HepG2 (cell line): ENCODE data around the gene SLBP. TPM values are rescaled to one million over a fixed set of nuclear protein-coding genes. Genes with fewer than 3 reads are reported as not detected.

Experiments used
- ATAC-seq: fragments of 200-7000 bp; cut with Tn5 transposase; 3 replicates; pipeline ENCODE4 v1.9.1; 2020; ENCODE audit warnings: mild to moderate bottlenecking, moderate library complexity
- BruUV-seq: library from RNA; stranded (reverse); fragments of 400-500 nt; replicated peaks from 2 replicates; lab custom pipeline; 2021; lab: Mats Ljungman, UMichigan
- CTCF ChIA-PET: fragments of 300-600 bp; formaldehyde crosslinking; extraction: SDS; loops from one replicate; lab custom pipeline; 2021; ENCODE audit warnings: low total read pairs, inconsistent platforms, low intra/inter-chr PET ratio; lab: Yijun Ruan, JAX
- POLR2A ChIA-PET: fragments of 350-600 bp; sonication (Branson Sonifier 250); formaldehyde crosslinking; loops from one replicate; lab custom pipeline; 2020; ENCODE audit warnings: antibody characterized with exemption, inconsistent platforms; lab: Yijun Ruan, JAX
- DNase-seq: peaks from one replicate; pipeline ENCODE4 v3.0.0-alpha.2; 2015; ENCODE audit warnings: low spot score
- FAIRE-seq: peaks from 3 replicates; lab custom pipeline; 2011; peaks lifted over from hg19 to GRCh38; lab: Jason Lieb, UNC
- H2AFZ ChIP-seq: one replicate; pipeline ENCODE4 v1.6.1; 2011; ENCODE audit warnings: low read length, inconsistent platforms
- H3K27ac ChIP-seq: fragments of 300-600 bp; 3 replicates; pipeline ENCODE4 v1.8.0; 2011; ENCODE audit warnings: mixed run types, mild to moderate bottlenecking, mixed read lengths, low read length, inconsistent platforms; ENCODE audit not compliant: insufficient read depth; ENCODE audit errors: extremely low read length
- H3K27me3 ChIP-seq, 2 experiments: fragments of 200-600 bp in 1 of 2; 2 replicates in 1 of 2; 3 replicates in 1 of 2; pipeline versions ENCODE4 v1.6.0 to v1.8.0; 2011; ENCODE audit warnings: low read length in 2 of 2, mild to moderate bottlenecking in 2 of 2, moderate library complexity in 2 of 2, inconsistent platforms in 1 of 2; ENCODE audit not compliant: insufficient read depth in 2 of 2, control insufficient read depth in 1 of 2
- H3K36me3 ChIP-seq, 2 experiments: fragments of 200-600 bp in 1 of 2; replicated peaks in 1 of 2; 2 replicates in 1 of 2; 3 replicates in 1 of 2; pipeline versions ENCODE4 v1.5.1 to v1.8.0; 2011; ENCODE audit warnings: low read length in 2 of 2, inconsistent platforms in 1 of 2; ENCODE audit not compliant: insufficient read depth in 2 of 2, control insufficient read depth in 1 of 2
- H3K4me1 ChIP-seq: 2 replicates; pipeline ENCODE4 v1.5.1; 2012; ENCODE audit warnings: low read length, inconsistent platforms; ENCODE audit not compliant: insufficient read depth
- H3K4me2 ChIP-seq: 2 replicates; pipeline ENCODE4 v1.6.0; 2011; ENCODE audit warnings: low read depth, low read length, inconsistent platforms
- H3K4me3 ChIP-seq, 3 experiments: fragments of 200-600 bp in 1 of 3; sonication (generic), shearing (Covaris generic) in 1 of 3; replicated peaks in 1 of 3; 2 replicates each; pipeline ENCODE4 v1.5.1; 2011 to 2016; ENCODE audit warnings: low read length in 3 of 3, inconsistent platforms in 2 of 3, low read depth in 2 of 3, mild to moderate bottlenecking in 2 of 3, control low read depth in 1 of 3, mixed read lengths in 1 of 3; ENCODE audit not compliant: insufficient read depth in 1 of 3
- H3K79me2 ChIP-seq: one replicate; pipeline ENCODE4 v1.6.1; 2011; ENCODE audit warnings: low read length, inconsistent platforms; ENCODE audit not compliant: insufficient read depth
- H3K9ac ChIP-seq: 2 replicates; pipeline ENCODE4 v1.6.0; 2011; ENCODE audit warnings: mild to moderate bottlenecking, low read depth, low read length, inconsistent platforms; ENCODE audit not compliant: insufficient read depth
- H3K9me3 ChIP-seq: 2 replicates; pipeline ENCODE4 v1.5.1; 2012; ENCODE audit warnings: mild to moderate bottlenecking, low read length
- H4K20me1 ChIP-seq: 2 replicates; pipeline ENCODE4 v1.6.0; 2011; ENCODE audit warnings: inconsistent platforms, mild to moderate bottlenecking, low read length, moderate library complexity; ENCODE audit not compliant: insufficient read depth
- CEBPB ChIP-seq: IDR thresholded peaks from 2 replicates; pipeline ENCODE4 v1.6.1; 2011; ENCODE audit warnings: low read depth, low read length, improper control_type of control experiment, borderline replicate concordance
- E2F2 ChIP-seq: sonication (generic); formaldehyde crosslinking; IDR thresholded peaks from 2 replicates; pipeline ENCODE4 v1.4.0; 2020; ENCODE audit warnings: missing genetic modification reagents, borderline replicate concordance
- HOXD1 ChIP-seq: sonication (generic); formaldehyde crosslinking; IDR thresholded peaks from 2 replicates; pipeline ENCODE4 v1.5.0; 2020; ENCODE audit warnings: missing genetic modification reagents
- MED13 ChIP-seq: sonication (generic); formaldehyde crosslinking; IDR thresholded peaks from 2 replicates; pipeline ENCODE4 v1.5.0; 2020; ENCODE audit warnings: missing genetic modification reagents
- SAP130 ChIP-seq: IDR thresholded peaks from 2 replicates; pipeline ENCODE4 v1.6.1; 2016; ENCODE audit warnings: low read depth
- SOX6 ChIP-seq, 2 experiments: fragments of 450-650 bp in 1 of 2; sonication (generic) in 1 of 2; formaldehyde crosslinking in 1 of 2; IDR thresholded peaks; 2 replicates each; pipeline versions ENCODE4 v1.4.0 to v1.6.1; 2017 to 2020; ENCODE audit warnings: antibody characterized with exemption in 1 of 2, mild to moderate bottlenecking in 1 of 2, missing genetic modification reagents in 1 of 2
- TBX3 ChIP-seq: fragments of 450-650 bp; IDR thresholded peaks from 2 replicates; pipeline ENCODE4 v1.6.1; 2017; ENCODE audit warnings: antibody characterized with exemption, mild to moderate bottlenecking, inconsistent platforms, borderline replicate concordance
- YY1 ChIP-seq: IDR thresholded peaks from 2 replicates; pipeline ENCODE4 v1.6.1; 2011; ENCODE audit warnings: low read length, low read depth, moderate library complexity, mild to moderate bottlenecking; ENCODE audit not compliant: insufficient read depth, insufficient replicate concordance
- ZKSCAN1 ChIP-seq: fragments of 150-350 bp; IDR thresholded peaks from 2 replicates; pipeline ENCODE4 v1.6.1; 2014; ENCODE audit warnings: low read length
- ZNF326 ChIP-seq: sonication (generic); formaldehyde crosslinking; IDR thresholded peaks from 2 replicates; pipeline ENCODE4 v1.4.0; 2020; ENCODE audit warnings: missing genetic modification reagents, borderline replicate concordance
- ZNF350 ChIP-seq: sonication (generic); formaldehyde crosslinking; IDR thresholded peaks from 2 replicates; pipeline ENCODE4 v1.4.0; 2020; ENCODE audit warnings: mild to moderate bottlenecking, low read depth, missing genetic modification reagents, borderline replicate concordance
- ZNF367 ChIP-seq: sonication (generic); formaldehyde crosslinking; IDR thresholded peaks from 2 replicates; pipeline ENCODE4 v1.4.0; 2020; ENCODE audit warnings: missing genetic modification reagents, borderline replicate concordance
- ZNF446 ChIP-seq: sonication (generic); formaldehyde crosslinking; IDR thresholded peaks from 2 replicates; pipeline ENCODE4 v1.5.0; 2020; ENCODE audit warnings: mild to moderate bottlenecking, missing genetic modification reagents
- ZNF460 ChIP-seq: sonication (generic); formaldehyde crosslinking; IDR thresholded peaks from 2 replicates; pipeline ENCODE4 v1.5.1; 2020; ENCODE audit warnings: missing genetic modification reagents, mild to moderate bottlenecking, borderline replicate concordance
- WGBS: methylation state at CpG from one replicate; pipeline ENCODE4 v1.1.6; 2017; ENCODE audit warnings: low lambda C conversion rate; 5-methylcytosine and 5-hydroxymethylcytosine counted together
- in situ Hi-C: cut with HindIII; loops from 2 replicates; pipeline ENCODE4 v1.10.0; 2017; ENCODE audit warnings: low pct_unique_long_range_greater_than_20kb; ENCODE audit not compliant: extremely low pct_ligation_motif_present
- intact Hi-C: fragments of 100-400 bp; cut with micrococcal nuclease; formaldehyde crosslinking; loops from one replicate; pipeline ENCODE4 v1.10.0; 2022; ENCODE audit not compliant: unreplicated experiment
- polyA plus RNA-seq, 8 experiments: library from polyadenylated mRNA; depleted of rRNA in 3 of 8; stranded (reverse) in 7 of 8; unstranded in 1 of 8; fragments of >200 nt; fragmentation: Illumina TruSeq in 4 of 8; extraction: Trizol in 4 of 8; gene quantifications; 2 replicates each; pipeline versions ENCODE4 v1.2.1 to v1.2.3, GENCODE V29; 2011 to 2016; ENCODE audit warnings: low read depth in 4 of 8, missing spikeins in 1 of 8, mixed read lengths in 1 of 8; ENCODE audit not compliant: insufficient read depth in 1 of 8
- total RNA-seq, 5 experiments: library from RNA; depleted of rRNA; stranded (reverse); fragments of >200 nt; fragmentation: Illumina TruSeq; extraction: Trizol; gene quantifications; 2 replicates each; pipeline ENCODE4 v1.2.3, GENCODE V29; 2016; ENCODE audit warnings: low read depth in 1 of 5

Gene SLBP
- total and polyA plus RNA-seq, 2 of the 13 experiments (the other 11 are each of a cell fraction or from before 2014, with no cell fraction given), result 43.9 to 104 TPM

DNA sequence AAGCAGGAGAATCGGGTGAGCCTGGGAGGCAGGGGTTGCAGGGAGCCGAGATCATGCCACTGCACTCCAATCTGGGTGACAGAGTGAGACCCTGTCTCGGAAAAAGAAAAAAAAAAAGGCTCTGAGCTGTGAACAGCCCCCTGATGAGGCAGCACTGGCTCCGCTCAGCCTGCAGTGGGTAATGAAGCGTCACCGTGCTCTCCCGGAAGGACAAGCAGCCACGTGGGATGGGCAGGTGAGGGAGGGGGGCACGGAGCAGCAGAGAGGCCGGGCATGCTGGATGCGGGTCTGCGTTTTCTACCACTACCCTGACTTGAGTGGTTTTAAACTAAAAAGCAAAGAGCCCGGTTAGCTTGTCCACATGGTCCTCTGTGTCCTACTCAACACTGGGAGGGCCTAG lies 24.7 kb upstream of the SLBP start:
- Histone ChIP-seq H3K9ac (no peak overlapping the region), H3K27me3 (no peaks in the 10 kb centered on the region), H3K27ac (no peak overlapping the region), H3K9me3 (peaks cover 17% of the 10 kb centered on the region; the same call in 1 of the 2 replicates), H3K4me1 (no peaks in the 10 kb centered on the region), H3K36me3 (peaks cover 34 to 86% of the 10 kb centered on the region in 2 experiments), H3K4me2 (no peak overlapping the region), H4K20me1 (no peaks in the 10 kb centered on the region), H3K4me3 (no peak overlapping the region)
- in situ Hi-C loops, result no loop called here
- POLR2A ChIA-PET, result no interaction called here
- BruUV-seq, result no TSS peak
- FAIRE-seq (no peak), DNase-seq (no peak)
- intact Hi-C loops, result no loop called here
- CTCF ChIA-PET, result no interaction called here
- 96% methylated on average over 13 of the region's 13 CpGs for WGBS
- TF ChIP-seq MED13 (CRISPR knock-in tag) (no peak), ZNF350 (CRISPR knock-in tag) (no peak), ZNF367 (no peak), ZKSCAN1 (no peak), CEBPB (no peak), SAP130 (CRISPR knock-in tag) (no peak), ZNF446 (CRISPR knock-in tag) (no peak), SOX6 (IDR thresholded peaks at IDR 0.05) (no peak), SOX6 (CRISPR knock-in tag; IDR thresholded peaks at IDR 0.05) (no peak), ZNF326 (CRISPR knock-in tag) (no peak), E2F2 (CRISPR knock-in tag) (no peak), YY1 (no peak), HOXD1 (CRISPR knock-in tag) (no peak), ZNF460 (CRISPR knock-in tag) (no peak), TBX3 (no peak)
- TF ChIP-seq, all 625 proteins: peak for 0
- H3K79me2 ChIP-seq, result no peaks in the 10 kb centered on the region
- no peak overlapping the region for H2AFZ ChIP-seq
- ATAC-seq, result no peak
